ENCODE data around the gene HSPB3. TPM values are rescaled to one million over a fixed set of nuclear protein-coding genes. Genes with fewer than 3 reads are reported as not detected.

The HSPB3 gene
- total and polyA plus RNA-seq, 2 of the 8 experiments (the other 6 are each of a cell fraction or from before 2014, with no cell fraction given): not detected

GRCh38 chr5:54421976-54422375, 33.5 kb upstream of the HSPB3 start:
- Histone ChIP-seq H3K9me3 (ENCODE audit: insufficient read depth in 2 of 2, low read depth in 1 of 2, low read length in 1 of 2) (peaks cover 0 to 3% of the 10 kb centered on the region in 2 experiments; a peak in 1 of 4 replicates), H3K23ac (ENCODE audit: insufficient read length) (no peak overlapping the region), H4K91ac (replicated peaks; ENCODE audit: insufficient read length, low read length) (no peak overlapping the region), H3K23me2 (ENCODE audit: low read depth, low read length) (no peaks in the 10 kb centered on the region), H3K4me2 (ENCODE audit: insufficient read depth in 1 of 2, low read depth in 2 of 2, low read length in 2 of 2) (no peak overlapping the region), H2BK120ac (replicated peaks; ENCODE audit: low read depth, low read length) (no peak overlapping the region), H2AFZ (ENCODE audit: low read length) (no peak overlapping the region), H3K56ac (replicated peaks; ENCODE audit: insufficient read length, low read depth, low read length) (no peak overlapping the region), H2BK15ac (ENCODE audit: low read length) (no peak overlapping the region), H3K14ac (ENCODE audit: insufficient read length) (no peak overlapping the region), H2AK5ac (ENCODE audit: low read depth, low read length) (no peak overlapping the region), H3K4ac (replicated peaks; ENCODE audit: insufficient read length, low read depth, low read length) (no peak overlapping the region), H2BK20ac (ENCODE audit: low read length) (no peak overlapping the region), H3K36me3 (ENCODE audit: control insufficient read depth in 2 of 4, insufficient read depth in 4 of 4, low read length in 3 of 4) (no peaks in the 10 kb centered on the region), H3K79me1 (ENCODE audit: low read depth, low read length) (no peaks in the 10 kb centered on the region), H4K8ac (ENCODE audit: extremely low read depth, insufficient read depth, low read length) (no peak overlapping the region), H3K4me1 (replicated peaks in 1 of 4; ENCODE audit: control insufficient read depth in 3 of 4, insufficient read depth in 4 of 4, low read length in 3 of 4) (no peaks in the 10 kb centered on the region), H3K27me3 (replicated peaks in 1 of 4; ENCODE audit: control insufficient read depth in 3 of 4, extremely low read depth in 1 of 4, insufficient read depth in 3 of 4, low read length in 3 of 4) (no peaks in the 10 kb centered on the region), H4K20me1 (replicated peaks in 1 of 2; ENCODE audit: control insufficient read depth in 1 of 2, insufficient read depth in 2 of 2, low read length in 2 of 2) (no peaks in the 10 kb centered on the region), H3K18ac (ENCODE audit: extremely low read depth, low read length) (no peak overlapping the region), H3K27ac (ENCODE audit: low read depth, low read length) (no peak overlapping the region), H2BK5ac (ENCODE audit: low read depth, low read length) (no peak overlapping the region), H3K9ac (replicated peaks in 1 of 4; ENCODE audit: extremely low read depth in 1 of 4, low read depth in 3 of 4, low read length in 3 of 4) (no peak overlapping the region), H2BK12ac (ENCODE audit: low read depth, low read length) (no peak overlapping the region), H4K5ac (ENCODE audit: insufficient read length, low read depth, low read length) (no peak overlapping the region), H3K4me3 (ENCODE audit: extremely low read depth in 1 of 4, insufficient read depth in 2 of 4, low read depth in 3 of 4, low read length in 4 of 4) (no peak overlapping the region), H3K79me2 (ENCODE audit: control insufficient read depth in 1 of 2, insufficient read depth in 2 of 2, low read length in 2 of 2) (no peaks in the 10 kb centered on the region)
- CTCF ChIA-PET (ENCODE audit: partially characterized antibody): interaction anchor here (1.1 to 2.0 kb wide), 2 partner anchors 90 to 178 kb away, joined by 3 to 7 read pairs; no protein-coding TSS in a partner anchor
- WGBS, 2 experiments (ENCODE audit: extremely low coverage in 1 of 2, insufficient coverage in 1 of 2, insufficient read length in 1 of 2, insufficient replicate concordance in 2 of 2, low coverage in 1 of 2, low lambda C conversion rate in 2 of 2, missing lambda C conversion rate in 1 of 2): 85% methylated on average over 3 of the region's 3 CpGs; no CpG with 5 or more reads in 1 of the 2 experiments
- POLR2A ChIA-PET (ENCODE audit: partially characterized antibody): interaction anchor here (1.0 kb wide), 1 partner anchor 110 kb away, joined by 3 read pairs; no protein-coding TSS in a partner anchor
- FAIRE-seq (no peak), DNase-seq (ENCODE audit: low read depth in 1 of 2, low spot score in 2 of 2) (no peak)
- TF ChIP-seq EP300 (IDR thresholded peaks at IDR 0.05; ENCODE audit: borderline replicate concordance in 1 of 2, low read depth in 2 of 2, low read length in 2 of 2) (no peak), TCF12 (IDR thresholded peaks at IDR 0.05; ENCODE audit: low read depth, low read length) (no peak), FOSL1 (IDR thresholded peaks at IDR 0.05; ENCODE audit: insufficient read depth, low read depth, low read length) (no peak), USF2 (IDR thresholded peaks at IDR 0.05; ENCODE audit: low read length) (no peak), CTCF (IDR thresholded peaks at IDR 0.05; ENCODE audit: control extremely low read depth in 1 of 3, insufficient read depth in 1 of 3, low read depth in 1 of 3, low read length in 3 of 3) (no peak), POLR2AphosphoS5 (IDR thresholded peaks at IDR 0.05; ENCODE audit: low read depth, low read length) (no peak), JUN (IDR thresholded peaks at IDR 0.05; ENCODE audit: low read depth, low read length) (no peak), SRF (IDR thresholded peaks at IDR 0.05; ENCODE audit: low read depth, low read length) (no peak), MAX (IDR thresholded peaks at IDR 0.05) (no peak), CEBPB (IDR thresholded peaks at IDR 0.05; ENCODE audit: low read depth, low read length) (no peak), POLR2A (IDR thresholded peaks at IDR 0.05; ENCODE audit: control extremely low read depth in 1 of 2, low read depth in 2 of 2, low read length in 2 of 2) (no peak)

Data from H1 (cell line).